ENCODE data around the gene CSPG4.
"Not testable (repeated sequence)": the region's sequence is repeated elsewhere in the genome, so short reads cannot be mapped to it uniquely, and the experiment has no call there.

DNA sequence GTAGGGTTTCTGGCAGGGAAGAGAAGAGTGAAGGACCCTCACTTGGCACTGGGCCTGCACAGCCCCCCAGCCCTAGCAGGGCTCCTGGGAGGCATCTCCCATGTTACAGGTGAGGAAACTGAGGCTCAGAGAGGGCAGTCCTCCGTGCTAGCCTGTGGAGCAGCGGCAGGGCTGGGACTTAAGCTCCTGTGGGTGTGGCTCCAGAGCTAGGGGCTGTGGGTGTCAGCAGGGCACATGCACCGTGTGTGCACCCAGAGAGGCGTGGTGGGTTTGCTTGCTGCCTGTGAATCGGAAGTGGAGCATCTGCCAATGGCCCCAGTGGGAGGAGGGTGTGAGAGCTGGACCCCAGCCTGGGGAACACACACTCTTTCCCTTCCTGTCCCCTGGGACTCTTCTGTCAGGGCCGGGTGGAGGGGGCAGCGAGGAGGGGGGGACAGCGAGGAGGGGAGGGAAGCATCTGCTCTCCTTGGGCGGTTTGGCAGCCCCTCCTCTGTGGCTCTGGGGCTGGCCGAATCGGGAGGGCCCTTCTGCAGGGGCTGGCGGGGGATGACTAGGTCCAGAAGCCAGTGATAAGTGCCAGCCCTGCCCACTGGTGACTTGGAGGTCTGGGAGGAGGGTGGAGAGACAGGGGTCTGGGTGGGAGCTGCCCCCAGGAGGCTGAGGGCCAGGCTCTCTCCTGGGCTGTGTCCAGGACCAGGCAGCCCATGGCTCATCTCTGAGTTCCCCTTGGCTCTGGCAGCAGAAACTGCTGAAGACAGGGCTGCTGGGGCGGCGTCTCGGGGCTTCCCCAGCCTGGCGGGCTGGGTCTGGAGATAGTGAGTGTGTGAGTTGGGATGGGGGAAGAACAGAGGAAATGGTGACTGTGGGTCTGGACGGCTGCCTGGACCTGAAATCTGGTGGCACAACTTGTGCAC lies 12.4 kb downstream of the CSPG4 start:
- TF ChIP-seq, protein P1, sequence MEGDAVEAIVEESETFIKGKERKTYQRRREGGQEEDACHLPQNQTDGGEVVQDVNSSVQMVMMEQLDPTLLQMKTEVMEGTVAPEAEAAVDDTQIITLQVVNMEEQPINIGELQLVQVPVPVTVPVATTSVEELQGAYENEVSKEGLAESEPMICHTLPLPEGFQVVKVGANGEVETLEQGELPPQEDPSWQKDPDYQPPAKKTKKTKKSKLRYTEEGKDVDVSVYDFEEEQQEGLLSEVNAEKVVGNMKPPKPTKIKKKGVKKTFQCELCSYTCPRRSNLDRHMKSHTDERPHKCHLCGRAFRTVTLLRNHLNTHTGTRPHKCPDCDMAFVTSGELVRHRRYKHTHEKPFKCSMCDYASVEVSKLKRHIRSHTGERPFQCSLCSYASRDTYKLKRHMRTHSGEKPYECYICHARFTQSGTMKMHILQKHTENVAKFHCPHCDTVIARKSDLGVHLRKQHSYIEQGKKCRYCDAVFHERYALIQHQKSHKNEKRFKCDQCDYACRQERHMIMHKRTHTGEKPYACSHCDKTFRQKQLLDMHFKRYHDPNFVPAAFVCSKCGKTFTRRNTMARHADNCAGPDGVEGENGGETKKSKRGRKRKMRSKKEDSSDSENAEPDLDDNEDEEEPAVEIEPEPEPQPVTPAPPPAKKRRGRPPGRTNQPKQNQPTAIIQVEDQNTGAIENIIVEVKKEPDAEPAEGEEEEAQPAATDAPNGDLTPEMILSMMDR (IDR thresholded peaks at IDR 0.05), result not testable (repeated sequence)
- TF ChIP-seq SIN3A (IDR thresholded peaks at IDR 0.05; ENCODE audit: borderline replicate concordance, insufficient read depth, low read depth, low read length); TCF7L2 (IDR thresholded peaks at IDR 0.05; ENCODE audit: low read depth, low read length): not testable (repeated sequence)

Measured in Panc1 (cell line).